ENCODE data around the gene C19orf33. TPM values are rescaled to one million over a fixed set of nuclear protein-coding genes. Genes with fewer than 3 reads are reported as not detected.
A peak's percentile ranks its signal among the peaks of the same experiment; 100 is the strongest.

Gene C19orf33
- total and polyA plus RNA-seq, 8 donors: 14.4 to 120 (median 28.3) TPM

- Histone ChIP-seq H3K9me3 (no peaks in the 10 kb centered on the region), H3K4me1 (peaks cover 27 to 48% of the 10 kb centered on the region in 2 donors), H3K4me3 (peak overlapping the region in 1 of 2 donors; percentile 67), H3K27me3 (no peaks in the 10 kb centered on the region), H3K36me3 (peaks cover 0 to 22% of the 10 kb centered on the region in 2 donors), H3K27ac (peak overlapping the region in 1 of 2 donors; percentile 8)
- DNase-seq (peak in 2 of 4 donors; percentile 56 to 70), ATAC-seq (peak; percentile 16)
- no peak for TF ChIP-seq CTCF (IDR thresholded peaks at IDR 0.05)
- intact Hi-C loops (cut with DNase I): no loop called here
Measured at GRCh38 chr19:38321646-38322196, 17.7 kb downstream of the C19orf33 start.

GRCh38 chr19:38323291-38323690, 19.2 kb downstream of the C19orf33 start:
- intact Hi-C loops (cut with DNase I): no loop called here
- Histone ChIP-seq H3K27me3 (no peaks in the 10 kb centered on the region), H3K4me3 (no peak overlapping the region), H3K9me3 (no peaks in the 10 kb centered on the region), H3K27ac (peak overlapping the region in 1 of 2 donors; percentile 23), H3K4me1 (peaks cover 27 to 33% of the 10 kb centered on the region in 2 donors), H3K36me3 (peaks cover 0 to 38% of the 10 kb centered on the region in 2 donors)
- TF ChIP-seq CTCF (IDR thresholded peaks at IDR 0.05): no peak
- ATAC-seq (no peak), DNase-seq (no peak)

- Histone ChIP-seq H3K4me1 (peaks cover 18 to 26% of the 10 kb centered on the region in 2 donors), H3K9me3 (no peaks in the 10 kb centered on the region), H3K27ac (no peak overlapping the region), H3K36me3 (peaks cover 0 to 42% of the 10 kb centered on the region in 2 donors), H3K4me3 (no peak overlapping the region), H3K27me3 (no peaks in the 10 kb centered on the region)
- ATAC-seq (no peak), DNase-seq (no peak)
- intact Hi-C loops (cut with DNase I): no loop called here
- no peak for TF ChIP-seq CTCF (IDR thresholded peaks at IDR 0.05)
Measured at GRCh38 chr19:38324431-38324830, 20.4 kb downstream of the C19orf33 start.

GRCh38 chr19:38326591-38326990, 22.5 kb downstream of the C19orf33 start:
- peaks cover 0 to 45% of the 10 kb centered on the region in 2 donors for H3K36me3 ChIP-seq
- no peaks in the 10 kb centered on the region for H3K27me3 ChIP-seq
- ATAC-seq: no peak
- H3K4me1 ChIP-seq: peaks cover 5 to 8% of the 10 kb centered on the region in 2 donors
- H3K4me3 ChIP-seq: no peak overlapping the region
- no peak for TF ChIP-seq CTCF (IDR thresholded peaks at IDR 0.05)
- intact Hi-C loops (cut with DNase I): no loop called here
- H3K27ac ChIP-seq: no peak overlapping the region
- H3K9me3 ChIP-seq: no peaks in the 10 kb centered on the region
- DNase-seq: peak in 1 of 4 donors; percentile 59

GRCh38 chr19:38329651-38330050, 25.6 kb downstream of the C19orf33 start:
- intact Hi-C loops (cut with DNase I): no loop called here
- ATAC-seq: no peak

More at GRCh38 chr19:38329651-38330050, 25.6 kb downstream of the C19orf33 start:
- Histone ChIP-seq H3K4me3 (no peak overlapping the region), H3K9me3 (no peaks in the 10 kb centered on the region), H3K36me3 (peaks cover 0 to 44% of the 10 kb centered on the region in 2 donors), H3K27me3 (no peaks in the 10 kb centered on the region), H3K4me1 (no peaks in the 10 kb centered on the region), H3K27ac (no peak overlapping the region)
- no peak for DNase-seq
- no peak for TF ChIP-seq CTCF (IDR thresholded peaks at IDR 0.05)

All from left lung (tissue), 10 donors.